EL (cell line): ENCODE data around the gene FBXO10.
"Not testable (repeated sequence)": the region's sequence is repeated elsewhere in the genome, so short reads cannot be mapped to it uniquely, and the experiment has no call there.

ENCODE experiments used
- DNase-seq: peaks from one replicate; pipeline ENCODE4 v3.0.0-alpha.2; 2016

The FBXO10 gene

GRCh38 chr9:37508834-37509206, 67.4 kb downstream of the FBXO10 start:
- no peak for DNase-seq

DNA sequence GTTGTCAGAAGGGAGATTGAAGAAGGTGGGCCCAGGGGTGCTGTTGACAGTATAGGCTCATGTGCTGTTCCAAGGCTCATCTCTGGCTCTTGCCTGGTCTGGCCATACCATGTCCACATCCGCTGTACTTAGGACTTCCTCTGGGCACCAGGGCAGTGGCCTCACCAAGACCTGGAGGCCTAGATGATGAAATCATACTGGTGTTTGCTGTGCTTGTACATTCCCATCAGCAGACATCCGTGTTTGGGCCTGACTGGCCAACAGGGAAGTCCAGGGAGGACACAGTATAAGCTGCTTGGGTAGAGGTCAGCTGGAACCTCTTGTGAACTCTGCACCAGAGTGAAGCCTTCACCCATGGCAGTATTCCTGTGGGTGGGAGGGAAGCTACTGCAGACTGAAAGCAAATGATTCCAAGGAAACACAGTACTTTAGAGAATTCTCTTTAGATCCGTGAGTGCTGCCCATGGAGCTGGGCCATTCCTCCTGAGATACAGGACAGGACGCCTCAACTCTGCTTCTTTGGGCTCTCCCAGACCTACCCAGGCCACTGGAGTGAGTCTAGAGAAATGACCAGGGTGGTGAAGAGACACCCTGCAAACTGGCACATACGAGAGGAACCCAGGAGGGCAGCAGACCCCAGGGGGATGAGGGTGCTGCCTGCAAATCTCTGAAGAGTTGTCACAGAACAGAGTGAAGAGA, 67.9 kb downstream of the FBXO10 start:
- no peak for DNase-seq

GRCh38 chr9:37507566-37508134, 68.5 kb downstream of the FBXO10 start:
- no peak for DNase-seq

GRCh38 chr9:37504605-37505004, 71.6 kb downstream of the FBXO10 start:
- DNase-seq = no peak

DNA sequence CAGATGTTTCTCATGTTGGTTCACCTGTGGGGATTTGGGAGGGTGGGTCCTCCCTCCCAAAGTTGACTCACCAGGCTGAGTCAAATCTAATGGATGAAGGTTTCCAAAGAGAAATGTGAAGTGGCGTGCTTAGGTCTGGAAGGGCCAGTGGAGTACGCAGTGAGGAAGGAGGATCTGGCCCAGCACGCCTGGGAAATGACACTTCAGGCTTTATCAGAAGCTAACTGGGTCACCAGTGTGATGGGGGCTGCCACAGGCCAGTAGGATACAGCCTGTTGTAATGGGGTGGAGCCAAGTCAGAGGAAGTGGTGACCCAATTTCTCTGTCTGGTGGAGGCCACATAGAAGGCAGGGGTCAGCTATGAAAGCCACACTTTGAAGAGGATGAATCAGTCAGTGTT, 72.4 kb downstream of the FBXO10 start:
- peak; percentile 32 for DNase-seq

DNA sequence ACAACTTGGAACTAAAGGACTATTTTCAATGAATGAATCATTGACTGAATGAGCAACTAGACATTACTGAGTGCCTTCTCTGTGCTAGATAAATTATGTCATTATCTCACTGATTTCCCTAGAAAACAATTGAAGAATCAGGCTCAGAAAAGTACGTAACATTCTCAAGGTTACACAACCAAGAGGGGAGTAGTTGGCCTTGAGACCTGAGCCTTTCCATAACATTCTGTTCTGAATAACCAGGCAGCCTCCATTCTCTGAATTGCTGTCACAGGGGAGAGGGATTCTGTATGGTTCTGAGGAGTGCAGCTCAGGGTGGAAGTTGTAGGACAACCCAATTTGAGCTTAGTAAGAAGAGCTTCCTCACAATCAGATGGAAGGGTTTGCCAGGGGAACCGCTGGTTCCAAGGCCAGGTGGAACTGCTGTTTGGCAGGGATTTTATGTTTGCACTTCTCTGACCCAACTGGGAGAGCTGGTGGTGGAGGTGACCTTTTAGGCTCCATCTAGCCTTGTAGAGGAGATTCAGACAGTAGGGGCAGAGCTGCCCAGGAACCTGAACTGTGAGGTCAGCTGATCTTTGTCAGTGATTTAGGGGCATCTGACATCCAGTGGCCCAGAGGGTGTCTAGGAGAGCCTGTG, 74.1 kb downstream of the FBXO10 start:
- no peak for DNase-seq

- DNase-seq = no peak
Observed at GRCh38 chr9:37499297-37499696, 76.9 kb downstream of the FBXO10 start.

- no peak for DNase-seq
Observed at GRCh38 chr9:37498457-37498856, 77.7 kb downstream of the FBXO10 start.

DNA sequence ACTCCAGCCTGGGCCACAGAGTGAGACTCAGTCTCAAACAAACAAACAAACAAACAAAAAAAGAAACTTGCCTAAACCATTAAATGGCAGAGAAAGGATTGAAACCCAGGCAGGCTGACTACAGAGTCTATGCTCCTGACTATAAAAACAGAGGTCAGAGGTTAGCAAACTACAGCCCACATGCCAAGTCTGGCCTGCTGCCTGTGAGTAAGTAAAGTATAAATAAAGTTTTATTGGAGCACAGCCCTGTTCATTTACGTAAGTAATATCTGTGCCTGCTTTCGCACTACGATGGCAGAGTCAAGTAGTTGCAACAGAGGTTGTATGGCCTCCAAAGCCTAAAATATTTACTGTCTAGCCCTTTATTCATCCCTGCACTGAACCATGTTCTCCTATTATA, 78.9 kb downstream of the FBXO10 start:
- DNase-seq = no peak

DNA sequence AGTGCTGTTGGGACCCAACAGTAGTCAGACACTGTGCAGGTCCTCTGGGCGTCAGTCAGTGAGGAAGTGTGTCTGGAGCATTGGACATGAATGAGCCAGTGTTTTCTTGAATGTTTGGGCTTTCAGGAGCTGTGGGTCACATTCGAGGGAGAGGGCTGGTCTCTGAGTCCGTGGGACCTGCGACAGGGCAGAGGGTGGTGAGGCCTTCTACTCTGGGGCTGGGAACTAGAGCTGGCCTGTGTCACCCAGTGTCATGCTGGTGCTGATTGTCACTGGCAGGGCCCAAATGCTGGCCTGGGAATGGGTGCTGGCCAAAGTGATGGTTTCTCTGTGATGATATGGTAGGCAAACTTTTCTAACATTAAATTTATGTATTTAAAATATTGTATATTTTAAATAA, 80.2 kb downstream of the FBXO10 start:
- no peak for DNase-seq

DNA sequence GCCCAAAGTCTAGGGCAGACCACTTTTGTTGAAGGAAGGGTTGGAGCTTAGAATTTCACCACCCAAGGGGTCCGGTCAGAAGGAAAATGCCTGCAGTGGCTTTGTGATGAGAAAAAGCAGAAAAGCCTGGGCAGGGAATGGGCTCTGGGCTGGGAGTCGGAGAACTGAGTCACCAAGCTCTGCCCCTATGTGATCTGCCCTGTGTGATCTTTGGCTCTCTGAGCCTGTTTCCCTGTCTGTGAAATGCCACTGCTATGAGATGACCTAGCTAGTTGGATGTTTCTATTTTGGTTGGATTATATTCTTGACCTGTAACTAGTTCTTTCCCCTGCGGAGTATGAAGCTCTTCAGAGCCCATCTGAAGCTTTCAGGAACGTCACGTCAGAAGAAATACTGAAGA, 80.6 kb downstream of the FBXO10 start:
- no peak for DNase-seq

GRCh38 chr9:37491939-37492338, 84.2 kb downstream of the FBXO10 start:
- DNase-seq = no peak

DNA sequence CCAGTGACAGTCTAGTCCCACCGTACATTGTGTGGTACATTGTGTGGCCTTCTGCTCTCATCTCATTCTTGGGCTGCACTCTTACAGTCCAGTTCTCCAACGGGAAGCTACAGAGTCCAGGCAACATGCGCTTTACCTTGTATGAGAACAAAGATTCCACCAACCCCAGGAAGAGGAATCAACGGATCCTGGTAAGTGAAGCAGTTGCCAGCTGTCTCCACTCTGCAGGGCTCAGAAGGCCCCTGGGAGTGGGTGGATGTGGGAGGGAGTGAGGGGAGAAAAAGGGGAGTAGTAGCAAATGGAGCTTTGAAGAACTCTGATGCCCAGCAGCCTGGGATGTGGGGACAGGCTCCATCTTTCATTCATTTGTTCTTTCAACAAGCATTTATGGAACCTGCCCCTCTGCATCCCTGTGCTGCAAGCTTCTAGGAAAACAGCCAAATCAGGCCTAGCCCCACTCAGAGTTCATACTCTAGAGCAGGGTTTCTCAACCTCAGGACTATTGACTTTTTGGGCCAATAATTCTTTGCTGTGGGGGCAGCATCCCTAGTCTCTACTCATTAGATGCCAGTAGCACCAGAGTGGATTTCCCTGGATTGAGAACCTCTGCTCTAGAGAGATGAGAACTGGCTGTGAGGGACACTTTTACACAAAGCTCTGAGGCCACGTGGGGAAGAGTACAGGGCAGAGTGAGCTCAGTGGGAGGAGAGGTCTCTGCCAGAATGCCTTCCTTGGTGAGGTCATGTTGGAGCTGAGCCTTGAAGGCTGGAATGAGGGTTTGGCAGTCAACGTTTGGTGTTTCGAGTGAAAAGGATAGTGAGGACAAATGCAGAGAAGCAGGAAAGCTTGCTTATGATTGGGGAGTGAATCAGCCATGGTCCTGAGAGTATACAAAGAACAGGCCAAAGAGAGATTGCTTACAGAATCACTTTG, 89.3 kb downstream of the FBXO10 start:
- DNase-seq = peak; percentile 91

DNA sequence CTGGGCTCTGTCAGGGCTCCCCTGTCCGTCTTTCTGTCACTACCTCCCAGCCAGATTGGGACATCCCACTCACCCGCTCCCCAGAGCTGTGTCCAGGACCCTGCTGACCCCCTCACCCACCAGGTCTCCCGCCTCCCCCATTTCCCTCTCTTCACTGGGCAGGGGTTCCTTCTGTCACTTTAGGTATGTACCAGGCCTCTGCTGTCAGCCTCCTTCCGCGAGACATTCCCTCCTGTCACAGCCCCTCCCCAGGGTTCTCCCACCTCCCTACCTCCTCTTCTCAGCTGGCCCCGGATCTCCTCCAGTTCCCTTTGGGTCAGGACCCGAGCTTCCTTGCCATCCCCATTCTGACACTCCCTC, 89.9 kb downstream of the FBXO10 start:
- DNase-seq = no peak

DNA sequence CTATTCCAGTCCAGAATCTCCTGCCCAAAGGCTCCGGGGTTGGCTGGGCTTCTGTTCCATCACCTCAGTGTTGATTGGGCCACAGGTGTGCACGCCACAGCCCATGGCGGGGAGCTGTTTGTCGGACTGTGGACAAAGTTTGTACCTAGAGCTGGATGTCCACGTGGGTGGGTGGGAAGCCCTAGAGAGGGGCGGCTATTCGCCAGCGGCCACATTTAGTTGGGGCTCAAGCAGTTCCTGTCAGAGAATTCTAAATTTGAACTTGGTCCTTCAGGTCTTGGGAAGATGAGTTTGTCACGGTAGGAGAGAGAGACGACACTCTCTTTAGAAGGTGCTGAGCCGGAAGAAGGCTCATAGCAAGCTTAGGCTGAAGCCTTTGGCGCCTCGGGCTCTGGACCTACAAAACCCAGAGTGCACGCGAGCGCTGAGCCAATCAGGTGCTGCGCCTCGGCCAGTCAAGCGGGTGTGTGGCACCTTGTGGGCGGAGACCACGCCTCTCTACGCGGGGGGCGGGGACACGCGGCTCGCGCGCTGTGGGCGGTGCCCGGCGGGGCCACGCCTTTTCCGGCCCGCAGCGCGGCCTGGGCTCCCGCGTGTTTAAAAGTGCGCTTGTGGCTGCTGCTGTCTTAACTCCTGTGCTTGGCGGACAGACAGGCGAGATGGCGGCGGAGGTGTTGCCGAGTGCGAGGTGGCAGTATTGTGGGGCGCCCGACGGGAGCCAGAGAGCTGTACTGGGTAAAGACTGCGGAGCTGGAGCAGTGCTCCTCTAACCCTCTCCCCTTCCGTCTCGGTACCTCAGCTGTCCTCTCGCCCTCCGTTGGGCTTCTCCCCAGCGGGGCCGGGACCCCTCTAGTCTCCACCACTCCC, 90.6 kb downstream of the FBXO10 start, which contains the start of gene POLR1E:
Gene POLR1E (plus strand): TSS at position 560 of the 867 bp plus-strand sequence. CDS start 100 bp downstream, at position 660.
- DNase-seq = peak; percentile 98

- no peak for DNase-seq
Observed at GRCh38 chr9:37480759-37481158, 95.4 kb downstream of the FBXO10 start.

DNA sequence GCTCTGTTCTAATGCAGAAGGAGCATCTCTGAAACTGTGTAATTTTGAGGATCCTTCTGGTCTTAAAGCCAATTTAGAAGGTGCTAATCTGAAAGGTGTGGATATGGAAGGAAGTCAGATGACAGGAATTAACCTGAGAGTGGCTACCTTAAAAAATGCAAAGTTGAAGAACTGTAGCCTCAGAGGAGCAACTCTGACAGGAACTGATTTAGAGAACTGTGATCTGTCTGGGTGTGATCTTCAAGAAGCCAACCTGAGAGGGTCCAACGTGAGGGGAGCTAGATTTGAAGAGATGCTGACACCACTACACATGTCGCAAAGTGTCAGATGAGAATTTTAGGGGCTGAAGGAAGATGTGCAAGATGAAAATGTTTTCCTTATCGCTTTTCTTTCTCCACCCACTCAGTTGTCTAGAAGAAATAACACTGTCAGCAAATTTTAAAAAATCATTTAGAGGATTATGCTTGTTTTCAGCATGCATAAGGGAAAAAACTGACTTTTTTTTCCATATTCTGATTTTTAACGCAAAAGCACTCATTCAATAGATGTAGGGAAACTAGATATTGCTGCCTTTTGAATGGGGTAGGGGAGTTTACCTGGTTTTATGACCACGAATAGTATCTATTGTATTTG, 98.1 kb downstream of the FBXO10 start:
- not testable (repeated sequence) for DNase-seq

DNA sequence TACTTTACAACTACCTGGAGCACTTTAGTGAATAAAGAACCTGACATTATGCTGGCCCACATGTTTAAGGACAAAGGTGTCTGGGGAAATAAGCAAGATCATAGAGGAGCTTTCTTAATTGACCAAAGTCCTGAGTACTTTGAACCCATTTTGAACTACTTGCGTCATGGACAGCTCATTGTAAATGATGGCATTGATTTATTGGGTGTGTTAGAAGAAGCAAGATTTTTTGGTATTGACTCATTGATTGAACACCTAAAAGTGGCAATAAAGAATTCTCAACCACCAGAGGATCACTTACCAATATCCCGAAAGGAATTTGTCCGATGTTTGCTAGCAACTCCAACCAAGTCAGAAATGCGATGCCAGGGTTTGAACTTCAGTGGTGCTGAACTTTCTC, 98.7 kb downstream of the FBXO10 start:
- DNase-seq = peak; percentile 40

GRCh38 chr9:37476930-37477329, 99.2 kb downstream of the FBXO10 start:
- DNase-seq = no peak

DNA sequence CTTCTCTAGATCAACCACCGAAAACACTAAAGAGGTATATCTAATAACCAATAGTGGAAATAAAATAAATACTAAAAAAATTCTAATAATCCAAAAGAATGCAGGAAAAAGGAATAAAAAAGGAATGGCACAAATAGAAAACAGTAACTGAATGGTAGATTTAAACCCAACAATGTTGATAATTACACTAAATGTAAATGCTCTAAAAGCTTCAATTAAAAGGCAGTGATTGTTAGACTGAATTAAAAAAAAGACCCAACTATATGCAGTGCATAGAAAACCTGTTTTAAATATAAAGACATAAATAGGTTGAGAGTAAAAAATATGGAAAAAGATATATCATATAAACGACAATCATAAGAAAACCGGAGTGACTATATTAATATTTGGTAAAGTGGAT, 101.7 kb downstream of the FBXO10 start:
- no peak for DNase-seq

DNA sequence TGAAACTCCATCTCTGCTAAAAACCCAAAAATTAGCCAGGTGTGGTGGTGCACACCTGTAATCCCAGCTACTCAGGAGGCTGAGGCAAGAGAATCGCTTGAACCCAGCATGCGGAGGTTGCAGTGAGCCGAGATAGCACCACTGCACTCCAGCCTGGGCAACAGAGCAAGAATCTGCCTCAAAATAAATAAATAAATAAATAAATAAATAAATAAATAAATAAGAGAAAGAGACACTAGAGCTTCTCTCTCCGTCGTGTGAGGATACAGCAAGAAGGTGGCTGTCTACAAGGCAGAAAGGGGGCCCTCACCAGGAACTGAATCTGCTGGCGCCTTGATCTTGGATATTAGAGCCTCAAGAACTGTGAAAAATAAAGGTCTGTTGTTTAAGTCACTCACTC, 102.2 kb downstream of the FBXO10 start:
- DNase-seq = not testable (repeated sequence)
